G401.6 (cell line): ENCODE data around the gene IGDCC3.
"Not testable (repeated sequence)": the region's sequence is repeated elsewhere in the genome, so short reads cannot be mapped to it uniquely, and the experiment has no call there.

ENCODE experiments used
- FAIRE-seq: peaks from 2 replicates; lab custom pipeline; 2012; peaks lifted over from hg19 to GRCh38; lab: Jason Lieb, UNC

IGDCC3 gene

GRCh38 chr15:65369212-65369547, 8.6 kb downstream of the IGDCC3 start:
- FAIRE-seq: no peak

DNA sequence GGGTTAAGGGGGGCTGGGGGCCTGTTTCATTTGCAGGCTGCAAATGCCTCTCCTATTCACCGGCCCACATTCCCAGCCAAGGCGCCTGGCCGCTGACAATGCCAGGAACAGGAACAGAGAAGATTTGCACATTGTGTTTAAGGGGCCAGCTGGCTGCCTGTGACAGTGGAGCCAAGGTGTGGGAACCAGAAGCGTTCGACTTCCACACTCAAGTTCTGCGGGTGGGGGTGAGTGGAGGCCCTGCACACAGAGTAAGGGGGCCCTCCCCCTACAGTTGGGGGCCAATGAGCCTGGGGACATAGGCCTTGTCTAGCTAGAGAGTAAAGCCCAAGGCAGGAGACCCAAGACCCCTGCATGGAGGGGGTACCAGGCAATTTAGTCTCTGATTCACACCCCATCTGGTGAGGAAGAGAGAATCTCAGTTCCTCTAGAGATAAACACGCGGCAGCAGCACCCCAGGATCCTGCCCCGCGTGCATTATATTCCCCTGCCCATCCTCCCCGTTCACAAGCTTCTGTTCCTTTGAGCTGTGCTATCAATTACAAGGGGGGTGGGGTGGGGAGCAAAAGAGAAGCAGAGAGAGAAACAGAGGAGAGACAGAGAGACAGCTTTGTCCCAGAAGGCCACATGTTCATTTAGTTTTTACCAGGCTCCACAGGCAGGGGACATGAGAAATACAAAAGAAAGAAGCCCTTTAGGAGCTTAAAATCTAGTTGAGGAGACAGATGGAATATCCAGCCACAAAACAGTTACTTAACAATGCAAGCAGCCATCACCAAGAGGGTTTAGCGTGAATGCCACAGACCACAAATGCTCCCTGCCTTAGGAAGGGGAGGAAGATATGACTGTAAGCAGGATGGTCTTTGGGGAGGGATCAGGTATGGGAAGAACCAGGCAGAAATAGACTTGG, 9.2 kb downstream of the IGDCC3 start:
- no peak for FAIRE-seq

DNA sequence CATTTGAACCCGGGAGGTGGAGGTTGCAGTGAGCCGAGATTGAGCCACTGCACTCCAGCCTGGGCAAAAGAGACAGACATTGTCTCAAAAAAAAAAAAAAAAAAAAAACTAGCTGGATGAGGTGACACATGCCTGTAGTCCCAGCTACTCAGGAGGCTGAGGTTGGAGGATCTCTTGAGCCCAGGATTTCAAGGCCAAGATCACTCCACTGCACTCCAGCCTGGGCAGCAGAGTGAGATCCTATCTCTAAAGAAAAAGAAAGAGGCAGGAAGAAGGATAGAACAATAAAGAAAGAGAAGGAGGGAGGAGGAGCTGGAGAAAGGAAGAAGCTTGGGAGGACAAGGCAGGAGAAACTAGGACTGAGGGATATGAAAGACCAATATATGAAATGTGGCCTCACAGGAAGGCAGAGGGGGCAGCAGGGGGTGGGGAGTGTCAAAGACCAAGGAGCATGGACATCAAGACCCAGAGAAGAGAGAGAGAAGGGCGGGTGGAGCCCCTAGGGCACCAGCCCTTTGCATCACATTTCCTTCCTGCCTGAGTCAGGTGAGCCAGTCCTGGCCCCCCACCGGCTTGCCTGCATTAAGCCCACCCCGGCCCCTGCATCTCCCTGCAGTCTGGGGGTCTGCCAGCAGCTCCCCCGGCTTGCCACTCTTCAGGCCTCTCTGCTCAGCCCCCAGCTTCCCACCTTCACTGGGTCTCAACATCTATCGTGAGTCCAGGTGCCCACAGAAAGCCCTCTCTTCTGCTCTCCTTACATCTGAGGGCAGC, 11.5 kb downstream of the IGDCC3 start:
- no peak for FAIRE-seq

- FAIRE-seq: no peak
Observed at GRCh38 chr15:65365229-65365628, 12.6 kb downstream of the IGDCC3 start.

- no peak for FAIRE-seq
Observed at GRCh38 chr15:65363766-65364165, 14.0 kb downstream of the IGDCC3 start.

GRCh38 chr15:65363306-65363705, 14.5 kb downstream of the IGDCC3 start:
- FAIRE-seq: no peak

DNA sequence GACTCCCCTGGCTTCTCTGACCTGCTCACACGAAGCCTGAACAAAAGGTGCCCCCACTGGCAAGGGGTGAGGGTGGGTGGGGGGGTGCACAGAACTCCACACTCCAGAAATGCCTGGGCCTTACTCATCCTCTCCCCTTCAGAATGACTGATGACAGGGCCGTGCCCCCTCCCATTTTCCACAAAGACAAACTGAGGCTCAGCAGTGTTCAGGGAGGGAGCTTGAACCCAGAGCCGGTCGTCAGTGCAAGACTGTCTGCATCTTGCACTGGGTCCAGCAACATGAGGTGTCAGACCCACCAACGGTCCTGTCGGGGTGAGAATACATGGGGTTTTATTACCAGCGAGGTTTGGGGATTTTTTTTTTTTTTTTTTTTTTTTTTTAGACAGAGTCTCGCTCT, 15.3 kb downstream of the IGDCC3 start:
- FAIRE-seq: no peak

DNA sequence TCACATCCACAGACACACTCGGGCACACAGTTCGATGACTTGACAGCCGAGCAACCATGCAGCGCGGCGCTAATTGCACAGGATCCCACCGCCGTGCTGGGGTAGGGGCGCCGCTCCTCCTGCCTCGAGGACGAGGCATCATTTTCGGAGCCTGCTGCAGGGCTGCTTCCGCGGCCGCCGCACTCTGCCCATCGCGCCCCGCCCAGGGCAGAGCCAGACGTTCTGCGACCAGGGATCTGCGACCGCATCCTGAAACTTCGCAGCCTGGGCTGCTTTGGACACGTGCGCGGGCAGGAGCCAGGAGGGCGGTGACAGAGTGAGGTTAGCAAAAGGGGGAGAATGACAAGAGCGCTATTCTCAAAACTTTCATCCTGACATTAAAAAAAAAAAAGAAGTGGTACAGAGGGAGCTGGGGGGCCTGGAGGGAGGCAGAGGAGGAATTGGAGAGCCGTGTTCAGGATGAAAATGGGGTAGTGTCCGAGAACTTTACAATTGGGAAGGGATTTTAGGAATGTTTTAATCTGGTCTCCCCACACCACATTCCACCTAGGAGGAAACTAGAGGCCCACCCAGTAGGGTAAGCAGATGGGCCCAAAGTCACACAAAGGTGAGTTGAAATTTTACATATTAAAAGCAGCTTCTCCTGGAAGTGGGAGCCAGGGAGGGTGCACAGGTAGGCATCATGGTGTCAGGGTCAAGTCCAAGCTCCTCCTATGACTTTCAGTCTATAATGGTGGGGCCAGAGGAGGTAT, 15.9 kb downstream of the IGDCC3 start:
- no peak for FAIRE-seq

DNA sequence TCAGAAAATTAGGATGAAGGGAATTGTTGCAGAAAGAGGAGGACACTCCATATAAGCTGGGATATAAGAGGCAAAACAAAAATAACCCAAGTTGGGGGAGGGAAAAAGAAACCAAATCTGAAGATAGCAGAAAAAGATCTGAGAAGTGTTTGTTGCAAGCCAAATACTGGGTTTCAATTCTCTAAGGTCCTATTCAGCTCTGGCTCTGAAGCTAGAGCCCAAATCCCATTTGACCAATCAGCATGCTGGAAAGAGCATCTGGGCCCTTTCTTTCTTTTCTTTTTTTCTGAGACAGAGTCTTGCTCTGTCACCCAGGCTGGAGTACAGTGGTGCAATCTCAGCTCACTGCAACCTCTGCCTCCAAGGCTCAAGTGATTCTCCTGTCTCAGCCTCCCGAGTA, 17.3 kb downstream of the IGDCC3 start:
- FAIRE-seq: no peak

GRCh38 chr15:65355988-65356353, 21.8 kb downstream of the IGDCC3 start:
- FAIRE-seq: no peak

DNA sequence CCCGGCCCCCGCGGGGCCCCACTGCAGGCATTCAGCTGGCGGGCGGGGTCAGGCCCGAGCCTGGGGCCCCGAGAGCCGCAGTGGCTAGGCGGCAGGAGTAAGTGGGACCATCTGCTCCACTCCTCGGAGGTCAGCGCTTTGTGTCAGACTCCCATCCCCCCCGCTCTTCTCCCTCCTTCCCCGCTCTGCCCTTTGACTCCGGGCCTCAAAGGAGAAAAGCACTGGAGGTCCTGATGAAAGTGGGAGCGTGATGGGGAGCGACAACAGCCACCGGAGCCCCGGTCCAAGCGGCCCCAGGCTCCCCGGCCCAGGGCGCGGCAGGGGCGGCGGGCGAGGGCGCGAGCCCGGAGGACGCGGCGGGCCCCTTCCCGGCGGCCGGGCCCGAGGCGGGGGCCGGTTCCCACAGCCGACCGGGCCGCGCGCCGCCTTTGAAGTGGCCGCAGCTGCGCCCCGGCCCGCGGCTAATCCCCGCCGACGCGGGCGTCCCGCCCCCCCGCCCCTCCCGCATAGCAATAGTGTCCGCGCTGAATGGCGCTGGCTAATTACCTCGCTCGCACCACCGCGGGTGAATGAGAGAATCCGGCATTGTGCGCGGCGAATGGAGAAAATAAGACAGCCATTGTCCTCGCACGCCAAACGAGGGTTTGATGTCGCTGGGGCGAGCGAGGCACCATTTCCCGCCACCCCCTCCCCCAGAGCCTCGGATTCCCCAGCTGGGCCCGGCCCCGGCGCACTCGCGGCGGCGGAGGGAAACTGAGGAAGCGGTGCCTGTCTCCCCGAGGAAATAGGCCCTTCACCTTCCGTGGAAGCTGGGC, 22.4 kb downstream of the IGDCC3 start:
- no peak for FAIRE-seq

DNA sequence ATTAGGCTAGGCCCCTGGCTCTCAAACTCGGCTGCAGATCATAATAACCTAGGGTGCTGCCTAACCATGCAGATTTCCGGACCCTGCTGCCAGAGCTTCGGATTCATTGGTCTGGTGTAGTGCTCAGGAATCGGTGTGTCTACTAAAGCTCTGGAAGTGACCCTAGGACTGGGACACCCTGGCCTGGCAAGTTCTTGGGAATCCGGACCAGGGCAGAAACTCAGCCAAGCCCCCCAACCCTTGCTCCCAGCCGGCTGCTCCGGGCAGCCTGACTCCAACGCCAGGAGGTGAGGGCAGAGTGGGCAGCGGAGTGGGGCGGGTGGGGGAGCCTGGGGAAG, 23.0 kb downstream of the IGDCC3 start:
- no peak for FAIRE-seq

- not testable (repeated sequence) for FAIRE-seq
Observed at GRCh38 chr15:65351972-65352371, 25.8 kb downstream of the IGDCC3 start.

GRCh38 chr15:65349338-65349737, 28.5 kb downstream of the IGDCC3 start:
- no peak for FAIRE-seq

DNA sequence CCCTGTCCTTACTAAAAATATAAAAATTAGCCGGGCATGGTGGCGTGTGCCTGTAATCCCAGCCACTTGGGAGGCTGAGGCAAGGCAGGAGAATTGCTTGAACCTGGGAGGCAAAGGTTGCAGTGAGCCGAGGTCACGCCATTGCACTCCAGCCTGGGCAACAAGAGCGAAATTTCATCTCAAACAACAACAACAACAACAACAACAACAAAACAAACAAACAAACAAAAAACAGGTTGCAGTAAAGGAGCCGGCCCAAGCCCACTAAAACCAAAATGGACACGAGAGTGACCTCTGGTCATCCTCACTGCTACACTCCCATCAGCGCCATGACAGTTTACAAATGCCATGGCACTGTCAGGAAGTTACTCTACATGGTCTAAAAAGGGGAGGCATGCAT, 30.0 kb downstream of the IGDCC3 start:
- not testable (repeated sequence) for FAIRE-seq

DNA sequence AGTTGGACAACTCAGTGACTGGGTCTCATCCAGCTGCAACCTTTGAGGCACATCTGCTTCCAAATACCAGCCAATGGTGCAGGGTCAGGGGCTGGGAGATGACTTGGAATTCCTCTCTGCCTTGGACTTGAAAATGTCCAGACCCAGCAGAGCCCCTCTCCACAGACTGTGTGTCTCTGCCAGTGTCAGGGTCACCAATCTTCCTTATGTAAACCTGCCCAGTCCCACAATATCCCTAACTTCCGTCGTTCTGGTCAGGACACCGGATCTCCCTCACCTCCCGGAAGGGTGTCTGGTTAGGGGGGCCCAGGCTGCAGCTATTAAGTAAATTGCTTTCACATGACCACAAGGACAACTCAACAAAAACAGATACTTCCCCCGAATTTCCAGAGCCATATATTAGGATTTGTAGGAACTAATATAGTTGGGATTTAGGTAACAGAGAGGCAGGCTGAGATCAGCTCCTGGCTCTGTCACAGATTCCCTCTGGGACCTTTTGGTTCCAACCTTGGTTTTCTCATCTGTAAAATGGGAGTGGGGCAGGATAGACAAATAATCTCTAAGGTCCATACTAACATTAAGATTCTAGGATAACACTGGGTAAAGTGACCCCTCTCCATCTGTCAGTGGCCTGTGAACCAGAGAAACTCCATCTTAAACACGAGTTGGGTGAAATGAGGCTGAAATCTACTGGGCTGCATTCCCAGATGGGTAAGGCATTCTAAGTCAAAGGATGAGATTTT, 30.8 kb downstream of the IGDCC3 start:
- FAIRE-seq: no peak

GRCh38 chr15:65344914-65345275, 32.9 kb downstream of the IGDCC3 start:
- no peak for FAIRE-seq

- FAIRE-seq: no peak
Observed at GRCh38 chr15:65344214-65344913, 33.4 kb downstream of the IGDCC3 start.

- no peak for FAIRE-seq
Observed at GRCh38 chr15:65343374-65343981, 34.3 kb downstream of the IGDCC3 start.

DNA sequence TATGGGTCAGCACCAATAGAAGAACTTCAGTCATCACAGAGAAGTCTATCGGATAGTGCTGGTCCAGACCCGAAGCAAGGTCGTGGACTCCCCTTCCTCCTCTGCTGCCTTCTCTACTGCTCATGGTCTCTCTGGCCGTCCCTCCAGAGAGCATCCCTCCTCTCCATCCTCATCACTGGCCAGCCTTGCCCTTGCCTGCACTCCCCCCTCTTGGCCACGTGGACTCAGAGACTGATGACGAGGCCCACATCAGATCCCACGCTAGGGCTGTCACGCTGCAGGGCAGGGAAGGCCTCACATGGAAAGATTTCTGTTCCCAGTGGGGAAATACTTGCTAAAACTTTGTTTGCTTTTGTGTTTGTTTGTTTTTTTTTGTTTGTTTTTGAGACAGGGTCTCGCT, 35.3 kb downstream of the IGDCC3 start:
- no peak for FAIRE-seq

DNA sequence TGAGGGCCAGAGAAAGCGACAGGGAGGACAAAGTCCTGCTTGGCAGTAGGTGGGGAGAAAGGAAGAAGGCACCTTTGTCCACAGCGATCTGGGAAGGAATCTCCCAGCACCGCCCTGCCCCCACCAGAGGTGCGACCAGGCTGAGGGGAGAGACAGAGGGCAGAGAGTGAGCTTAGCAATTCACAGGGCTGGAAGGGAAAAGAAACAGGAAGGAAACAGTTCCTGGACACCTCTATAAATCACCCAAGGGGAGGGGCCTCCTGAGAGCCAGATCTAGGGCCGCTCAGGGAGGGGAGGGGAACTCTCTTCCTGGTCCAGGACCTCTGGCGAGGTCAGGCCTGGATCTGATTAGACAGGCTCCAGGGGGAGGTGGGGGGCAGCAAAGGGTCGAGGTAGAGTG, 37.9 kb downstream of the IGDCC3 start:
- FAIRE-seq: no peak
